GM19043 (cell line): ENCODE data around the gene CCDC127.

Experiments
- ATAC-seq: cut with Tn5 transposase; IDR thresholded peaks from one replicate; pipeline ENCODE4 v1.9.1; 2021; ENCODE audit warnings: low read depth; ENCODE audit not compliant: unreplicated experiment

Gene CCDC127

DNA sequence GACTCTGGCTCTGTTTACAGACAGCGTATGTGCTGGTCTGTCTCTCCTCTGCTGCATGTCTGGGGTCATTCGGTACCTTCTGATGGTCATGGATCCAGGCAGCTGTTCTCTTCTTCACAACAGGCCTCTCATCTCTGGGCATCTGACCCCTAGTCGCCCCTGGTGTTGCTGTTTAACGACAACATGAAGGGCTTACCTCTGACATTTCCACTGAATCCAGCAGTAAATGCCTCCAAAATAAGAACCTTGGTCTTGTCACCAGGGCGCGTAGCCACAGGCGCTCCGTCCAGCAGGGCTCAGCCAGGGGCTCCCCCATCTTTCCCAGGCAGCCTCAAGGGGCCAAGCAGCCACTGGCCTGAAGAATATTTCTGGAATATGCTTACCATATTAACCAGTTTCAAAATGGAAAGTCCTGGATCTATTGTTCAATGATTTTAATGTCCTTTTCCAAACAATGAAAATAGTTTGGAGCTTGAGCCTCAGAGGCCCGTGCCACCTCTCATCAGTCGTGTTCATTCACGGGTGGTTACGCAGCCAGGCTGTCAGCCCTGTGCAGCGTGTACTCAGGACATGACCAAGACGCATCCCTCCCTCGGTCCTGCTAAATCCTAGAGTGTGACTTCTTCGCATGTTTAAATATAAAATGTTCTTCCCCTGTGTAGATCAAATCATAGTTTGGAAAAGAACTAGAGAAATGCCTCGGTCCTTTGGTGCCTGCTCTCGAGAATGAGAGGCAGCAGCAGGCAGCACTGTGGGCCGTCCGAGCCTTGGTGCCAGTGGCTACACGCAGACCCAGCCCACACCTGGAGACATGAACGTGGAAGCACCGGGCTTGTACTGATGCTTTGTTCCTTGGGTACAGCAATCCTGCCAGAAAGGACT, 56.8 kb downstream of the CCDC127 start:
- ATAC-seq: no peak

DNA sequence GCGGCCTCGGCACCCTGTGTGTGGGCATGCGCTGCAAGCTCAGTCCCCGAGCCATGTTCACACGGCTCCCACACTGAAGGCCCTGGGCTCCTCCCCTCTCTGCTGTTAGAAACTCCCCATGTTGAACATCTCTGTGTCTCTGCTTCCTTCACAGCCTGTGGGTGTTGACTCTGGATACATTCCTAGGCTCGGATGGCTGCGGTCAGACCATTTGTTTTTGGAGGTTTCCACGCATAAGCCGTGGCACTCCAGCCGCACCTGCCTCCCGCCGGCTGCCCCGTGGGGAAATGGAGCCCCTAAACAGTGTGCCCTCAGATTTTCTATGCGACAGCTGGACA, 57.8 kb downstream of the CCDC127 start:
- no peak for ATAC-seq

DNA sequence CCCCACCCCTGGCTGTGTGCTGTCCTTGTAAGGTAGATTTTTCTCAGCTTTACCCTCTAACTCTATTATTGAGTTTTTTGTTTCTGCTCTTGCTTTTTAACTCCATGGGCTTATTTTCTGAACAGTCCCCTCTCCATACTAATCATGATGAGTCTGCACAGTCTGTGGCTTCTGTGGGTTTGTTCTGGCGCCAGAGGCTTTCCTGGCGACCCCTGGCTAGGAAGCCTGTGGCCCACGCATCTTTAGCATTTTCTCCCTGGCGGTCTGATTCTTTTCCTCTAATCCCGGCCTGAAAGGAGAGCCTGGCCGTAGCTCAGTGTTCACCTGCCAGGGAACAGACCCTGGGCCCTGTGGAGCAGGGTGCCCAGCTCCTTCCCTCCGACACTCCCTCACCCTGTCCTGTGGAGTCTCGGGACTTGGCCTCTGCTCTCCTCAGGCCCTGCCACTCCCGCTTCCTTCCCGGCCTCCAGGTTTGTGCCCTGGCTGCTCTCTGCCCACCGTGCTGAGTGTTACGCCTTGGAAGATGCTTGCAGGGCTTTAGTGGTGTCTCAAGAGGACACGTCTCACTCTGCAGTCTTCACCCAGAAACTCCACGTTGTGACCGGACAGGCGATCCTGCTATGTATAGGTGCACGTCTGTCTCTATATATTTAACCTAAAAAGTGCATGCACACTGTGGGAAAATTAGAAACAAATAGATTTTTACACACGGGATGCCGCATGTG, 58.3 kb downstream of the CCDC127 start:
- ATAC-seq: no peak

DNA sequence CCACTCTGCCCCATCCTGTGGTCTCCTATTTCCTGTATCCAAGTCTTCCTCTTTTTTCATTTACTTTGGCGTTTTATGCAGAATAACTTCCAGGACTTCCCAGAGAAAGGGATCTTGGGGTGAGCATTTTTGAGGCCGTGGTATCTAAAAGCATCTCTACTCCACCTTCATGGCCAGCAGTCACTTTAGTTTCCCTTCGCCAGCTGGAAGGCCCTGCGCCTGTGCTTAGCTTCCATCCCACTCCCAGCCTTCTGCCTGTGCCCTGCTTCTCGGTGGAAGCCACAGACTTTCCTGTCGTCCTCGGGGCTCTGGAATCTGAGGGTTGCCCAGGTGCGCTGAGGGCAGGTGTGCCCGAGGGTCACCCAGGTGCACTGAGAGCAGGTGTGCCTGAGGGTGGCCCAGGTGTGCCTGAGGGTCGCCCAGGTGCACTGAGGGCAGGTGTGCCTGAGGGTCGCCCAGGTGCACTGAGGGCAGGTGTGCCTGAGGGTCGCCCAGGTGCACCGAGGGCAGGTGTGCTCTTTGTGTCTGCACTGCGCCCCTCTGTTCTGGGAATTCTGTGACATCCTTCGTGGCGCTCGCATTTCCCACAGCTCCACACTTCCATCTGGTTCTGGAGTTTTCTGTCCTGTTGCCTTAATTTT, 59.0 kb downstream of the CCDC127 start:
- no peak for ATAC-seq

DNA sequence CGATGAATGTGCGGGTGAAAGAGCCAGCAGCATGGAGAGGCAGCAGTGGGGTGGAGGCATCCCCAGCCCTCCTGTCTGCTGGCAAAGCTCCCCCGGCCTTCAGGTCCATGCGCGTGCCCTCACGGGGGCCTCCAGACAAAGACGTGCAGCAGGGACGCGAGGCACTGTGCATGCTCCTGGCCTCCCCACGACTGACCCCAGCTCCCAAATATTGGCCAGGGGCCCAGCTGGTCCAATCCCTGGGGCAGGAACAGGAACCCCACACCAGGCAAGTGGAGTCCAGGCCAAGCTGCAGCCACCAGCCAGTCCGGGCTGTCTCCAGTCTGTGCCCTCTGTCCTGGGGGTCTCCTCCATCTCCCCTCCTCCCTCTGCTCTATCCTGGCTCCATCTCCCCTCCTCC, 60.2 kb downstream of the CCDC127 start:
- ATAC-seq: no peak

DNA sequence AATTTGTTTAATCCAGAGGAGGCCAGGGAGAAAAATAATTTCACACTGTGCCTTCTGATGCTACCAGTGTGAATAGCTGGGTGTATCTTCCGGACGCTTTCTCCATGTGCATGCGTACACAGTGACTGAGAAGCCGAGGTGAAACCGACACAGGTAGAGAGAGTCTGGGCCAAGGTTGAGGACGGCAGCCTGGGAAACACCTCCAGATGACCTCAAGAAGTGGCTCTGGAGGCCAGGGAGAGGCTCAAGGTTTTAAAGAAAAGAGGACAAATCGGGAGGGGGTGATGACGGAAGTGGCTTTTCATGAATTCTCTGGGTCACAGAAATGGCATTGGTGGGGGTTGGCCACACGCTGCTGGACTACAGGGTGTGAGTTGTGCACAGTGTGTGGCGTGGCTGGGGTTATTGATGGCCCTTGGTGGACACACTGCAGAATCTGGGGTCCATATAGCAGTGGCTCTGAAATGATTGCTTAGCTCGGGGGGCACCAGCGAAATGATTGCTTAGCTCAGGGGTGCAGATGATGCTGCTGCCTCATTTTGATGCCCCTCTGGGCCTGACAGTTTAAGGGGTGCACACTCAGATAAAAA, 60.7 kb downstream of the CCDC127 start:
- no peak for ATAC-seq

DNA sequence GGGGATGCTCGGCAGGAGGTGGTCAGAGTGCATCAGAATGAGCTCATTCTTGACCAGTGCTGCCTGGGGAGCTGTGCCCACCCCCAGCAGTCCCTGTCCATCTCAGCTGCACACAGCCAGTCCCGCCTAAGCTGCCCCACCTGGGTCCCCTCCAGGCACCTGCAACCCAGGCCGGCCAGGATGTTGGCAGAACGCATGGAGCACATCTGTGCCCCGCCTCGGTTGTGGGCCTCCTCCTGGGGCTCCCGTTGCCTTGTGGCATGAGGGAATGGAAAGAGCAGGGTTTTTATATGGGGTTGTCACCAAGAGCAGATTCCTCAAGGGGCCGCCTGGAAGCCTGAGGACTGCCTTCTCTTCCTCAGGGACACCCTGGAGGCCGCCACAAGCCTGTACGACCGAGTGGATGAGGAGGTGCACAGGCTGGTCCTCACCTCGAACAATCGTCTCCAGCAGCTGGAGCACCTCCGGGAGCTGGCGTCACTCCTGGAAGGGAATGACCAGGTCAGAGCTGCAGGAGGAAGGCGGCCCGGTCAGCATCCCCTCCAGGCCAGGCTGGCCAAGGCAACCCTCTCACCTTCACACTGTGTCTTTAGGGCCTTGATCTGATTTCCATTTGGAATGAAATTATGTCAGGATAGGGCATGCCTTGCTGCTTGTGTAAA, 61.4 kb downstream of the CCDC127 start:
- no peak for ATAC-seq

DNA sequence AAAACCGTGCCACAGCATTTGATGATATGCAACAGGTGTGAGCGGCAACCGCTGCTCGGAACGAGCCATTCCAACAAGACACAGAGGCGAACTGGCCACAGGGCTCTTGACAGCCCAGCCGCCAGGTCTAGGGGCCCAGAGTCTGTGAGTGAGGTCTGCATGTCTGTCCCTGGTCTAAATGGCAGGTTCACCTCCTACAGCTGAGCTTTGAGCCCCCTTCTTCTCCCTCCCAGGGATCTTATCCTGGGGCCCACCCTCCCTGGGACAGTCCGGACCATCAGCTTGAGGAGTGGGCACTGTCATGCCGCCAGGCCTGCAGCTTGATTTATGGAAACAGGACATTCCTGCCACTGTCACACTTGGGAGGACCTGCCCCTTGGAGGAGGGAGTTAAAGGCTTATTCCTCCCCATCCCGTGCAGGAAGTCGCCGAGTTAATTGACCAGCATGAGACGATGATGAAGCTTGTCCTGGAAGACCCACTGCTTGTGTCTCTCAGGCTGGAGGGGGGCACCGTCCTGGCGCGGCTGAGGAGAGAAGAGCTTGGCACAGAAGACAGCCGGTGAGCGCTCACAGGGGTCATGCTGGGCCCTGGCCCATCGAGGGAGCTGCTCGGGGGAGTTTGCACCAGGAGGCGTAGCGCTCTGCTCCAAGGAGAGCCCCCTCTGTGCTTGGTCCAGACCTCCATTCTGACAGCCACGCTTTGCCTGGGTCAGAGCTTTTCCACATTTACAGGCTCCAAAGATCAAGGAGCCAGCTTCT, 62.1 kb downstream of the CCDC127 start:
- ATAC-seq: no peak

DNA sequence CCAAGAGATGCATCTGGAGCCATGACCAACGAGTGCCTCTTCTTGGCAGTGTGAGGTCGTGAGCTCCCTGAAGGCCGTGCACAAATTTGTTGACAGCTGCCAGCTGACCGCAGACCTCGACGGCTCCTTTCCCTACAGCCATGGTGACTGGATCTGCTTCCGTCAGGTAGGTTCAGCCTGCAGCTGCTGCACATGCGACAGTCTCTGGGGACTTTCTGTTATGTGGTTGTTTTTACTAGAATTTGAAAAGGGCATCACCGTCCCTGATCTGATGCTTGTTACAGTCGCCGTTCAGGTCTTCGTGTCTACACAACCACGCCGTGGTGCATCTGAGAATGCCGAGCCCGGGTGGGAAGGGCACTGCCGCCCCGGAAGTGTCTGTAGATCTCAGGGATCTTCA, 63.1 kb downstream of the CCDC127 start:
- ATAC-seq: no peak

DNA sequence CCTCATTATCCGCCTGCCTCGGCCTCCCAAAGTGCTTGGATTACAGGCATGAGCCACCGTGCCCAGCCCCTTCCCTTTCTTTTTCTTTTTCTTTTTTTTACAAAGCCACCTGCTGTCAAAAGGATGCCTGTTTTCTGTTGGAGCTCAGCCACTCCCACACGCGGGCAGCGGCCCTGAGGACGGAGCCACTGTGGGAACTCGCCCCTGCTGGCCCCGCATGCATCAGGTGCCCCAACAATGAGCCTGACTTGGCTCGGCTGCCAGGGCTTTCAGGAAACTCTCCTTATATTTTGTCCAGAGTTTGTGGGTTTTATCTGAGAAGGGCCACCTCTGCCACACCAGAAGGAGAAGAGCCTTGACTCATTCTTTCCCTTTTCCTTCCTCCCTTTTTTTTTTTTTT, 63.7 kb downstream of the CCDC127 start:
- no peak for ATAC-seq

DNA sequence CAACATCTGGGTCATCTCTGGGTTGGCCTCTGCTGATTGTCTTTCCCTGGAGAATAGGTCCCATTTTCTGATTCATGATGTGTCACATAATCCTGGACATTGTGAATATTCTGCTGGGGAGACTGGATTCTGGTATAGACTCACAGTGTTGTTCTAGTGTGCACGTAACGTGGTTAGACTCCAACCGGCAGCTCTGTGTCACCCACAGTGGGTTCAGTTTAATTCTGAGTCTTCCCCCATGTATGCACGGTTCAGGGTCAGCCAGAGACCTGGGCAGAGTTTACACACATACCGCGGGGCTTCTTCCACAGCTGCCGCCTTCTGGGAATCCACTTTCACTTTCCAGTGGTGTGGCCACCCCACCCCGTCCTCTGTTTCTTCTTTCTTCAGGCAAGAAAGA, 64.7 kb downstream of the CCDC127 start:
- no peak for ATAC-seq

DNA sequence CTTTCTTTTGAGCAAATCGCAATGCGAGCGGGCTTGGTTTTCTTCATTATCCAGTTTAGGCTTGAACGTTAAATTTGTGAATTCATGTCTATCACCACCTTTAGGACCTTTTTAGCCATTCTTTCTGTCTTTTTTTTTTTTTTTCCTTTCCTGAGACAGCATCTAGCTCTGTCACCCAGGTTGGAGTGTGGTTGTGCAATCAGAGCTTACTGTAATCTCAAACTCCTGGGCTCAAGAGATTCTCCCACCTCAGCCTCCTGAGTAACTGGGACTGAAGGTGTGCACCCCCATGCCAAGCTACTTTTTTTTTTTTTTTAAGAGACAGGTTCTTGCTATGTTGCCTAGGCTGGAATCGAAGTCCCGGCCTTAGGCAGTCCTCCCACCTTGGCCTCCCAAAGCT, 65.9 kb downstream of the CCDC127 start:
- no peak for ATAC-seq

DNA sequence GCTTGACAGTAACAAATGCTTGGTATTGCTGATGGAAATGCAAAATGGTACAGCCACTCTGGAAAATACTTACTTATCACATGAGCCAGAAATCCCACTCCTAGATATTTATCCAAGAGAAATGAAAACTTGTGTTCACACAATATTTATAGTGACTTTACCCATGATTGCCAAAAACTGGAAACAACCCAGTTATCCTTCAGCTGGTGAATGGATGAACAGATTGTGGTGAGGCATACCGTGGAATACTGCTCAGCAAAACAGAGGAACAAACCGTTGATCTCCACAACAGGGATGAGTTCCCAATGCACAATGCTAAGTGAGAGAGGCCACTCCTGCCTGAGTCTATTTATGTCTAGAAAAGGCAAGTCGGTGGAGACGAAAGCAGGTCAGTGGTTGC, 67.2 kb downstream of the CCDC127 start:
- ATAC-seq: no peak

DNA sequence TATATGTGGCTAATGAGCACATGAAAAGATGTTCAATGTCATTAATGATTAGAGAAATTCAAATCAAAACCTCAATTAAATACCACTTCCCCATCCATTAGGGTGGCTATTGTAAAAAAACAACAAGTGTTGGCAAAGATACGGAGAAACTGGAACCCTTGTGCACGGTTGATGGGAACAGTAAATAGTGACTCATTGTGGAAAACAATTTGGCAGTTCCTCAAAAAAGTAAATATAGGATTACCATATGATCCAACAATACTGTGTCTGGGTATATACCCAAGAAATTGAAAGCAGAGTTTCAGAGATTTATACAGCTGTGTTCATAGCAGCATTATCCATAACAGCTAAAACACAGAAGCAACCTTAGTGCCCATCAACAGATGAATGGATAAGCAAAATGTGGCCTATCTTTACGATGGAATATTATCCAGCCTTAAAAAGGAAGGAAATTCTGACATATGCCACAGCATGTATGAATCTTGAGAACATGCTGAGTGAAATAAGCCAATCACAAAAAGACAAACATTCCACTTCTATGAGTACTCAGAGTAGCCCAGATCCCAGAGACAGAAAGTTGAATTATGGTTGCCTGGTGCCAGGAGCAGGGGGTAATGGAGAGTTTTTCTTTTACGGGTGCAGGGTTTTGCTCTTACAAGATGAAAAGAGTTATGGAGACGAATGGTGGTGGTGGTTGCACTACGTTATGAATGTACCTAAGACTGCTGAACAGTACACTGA, 68.0 kb downstream of the CCDC127 start:
- no peak for ATAC-seq

DNA sequence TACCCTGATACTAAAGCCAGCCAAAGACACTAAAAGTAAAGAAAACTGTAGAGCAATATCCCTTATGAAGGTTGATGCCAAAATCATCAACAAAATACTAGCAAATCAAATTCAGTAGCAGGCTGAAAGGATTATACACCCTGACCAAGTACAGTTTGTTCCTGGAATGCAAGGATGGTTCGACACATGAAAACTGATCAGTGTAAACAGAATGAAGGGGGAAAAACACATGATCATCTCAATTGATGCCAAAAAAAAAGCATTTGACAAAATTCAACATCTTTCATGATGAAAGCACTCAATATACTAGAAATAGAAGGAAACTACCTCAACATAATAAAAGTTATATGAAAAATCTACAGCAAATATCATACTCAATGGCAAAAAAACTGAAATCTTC, 70.2 kb downstream of the CCDC127 start:
- ATAC-seq: no peak
